GM19438 (cell line): ENCODE measurements around the gene UNC80.
A peak's percentile ranks its signal among the peaks of the same experiment; 100 is the strongest.

Experiments used
- ATAC-seq: cut with Tn5 transposase; IDR thresholded peaks from one replicate; pipeline ENCODE4 v1.9.1; 2021; ENCODE audit warnings: low read depth; ENCODE audit not compliant: unreplicated experiment

The UNC80 gene

DNA sequence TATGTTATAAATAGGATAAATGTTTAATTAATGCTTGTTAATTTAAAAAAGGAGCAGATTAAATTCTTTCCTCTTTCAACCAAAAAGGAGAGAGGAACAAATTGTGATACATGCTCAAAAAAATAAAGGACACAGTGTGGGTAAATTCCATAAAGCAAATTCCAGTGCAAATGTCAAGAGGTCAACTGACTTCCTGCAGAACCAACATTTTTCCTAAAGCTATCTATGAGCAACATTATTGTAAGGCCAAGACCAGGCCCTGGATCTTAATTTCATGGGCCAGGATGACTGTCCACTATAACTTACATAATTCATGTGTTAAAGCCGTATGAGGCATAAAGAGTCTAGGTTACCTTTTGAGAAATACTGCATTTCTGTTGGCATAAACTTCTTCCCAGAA, 136.9 kb downstream of the UNC80 start:
- no peak for ATAC-seq

DNA sequence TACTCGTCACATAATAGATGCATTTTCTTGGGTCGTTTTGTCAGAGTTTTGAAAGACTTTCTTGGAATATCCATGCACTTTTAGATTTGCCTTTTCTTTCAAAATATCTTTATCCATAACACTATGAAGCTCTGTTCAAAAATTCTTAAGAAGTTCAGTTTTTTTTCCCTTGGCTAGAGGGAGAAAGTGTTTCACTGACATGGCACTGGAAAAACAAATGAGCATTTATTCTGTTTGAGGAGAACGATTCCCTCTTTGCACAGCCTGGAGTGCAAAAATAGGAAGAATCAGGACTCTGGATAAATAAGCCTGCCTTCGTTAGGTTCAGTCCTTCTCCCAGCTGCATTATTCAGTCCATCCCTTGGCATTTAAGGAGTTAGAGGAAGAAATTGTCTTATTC, 139.9 kb downstream of the UNC80 start:
- no peak for ATAC-seq

- no peak for ATAC-seq
Observed at GRCh38 chr2:209913786-209914345, 142.2 kb downstream of the UNC80 start.

DNA sequence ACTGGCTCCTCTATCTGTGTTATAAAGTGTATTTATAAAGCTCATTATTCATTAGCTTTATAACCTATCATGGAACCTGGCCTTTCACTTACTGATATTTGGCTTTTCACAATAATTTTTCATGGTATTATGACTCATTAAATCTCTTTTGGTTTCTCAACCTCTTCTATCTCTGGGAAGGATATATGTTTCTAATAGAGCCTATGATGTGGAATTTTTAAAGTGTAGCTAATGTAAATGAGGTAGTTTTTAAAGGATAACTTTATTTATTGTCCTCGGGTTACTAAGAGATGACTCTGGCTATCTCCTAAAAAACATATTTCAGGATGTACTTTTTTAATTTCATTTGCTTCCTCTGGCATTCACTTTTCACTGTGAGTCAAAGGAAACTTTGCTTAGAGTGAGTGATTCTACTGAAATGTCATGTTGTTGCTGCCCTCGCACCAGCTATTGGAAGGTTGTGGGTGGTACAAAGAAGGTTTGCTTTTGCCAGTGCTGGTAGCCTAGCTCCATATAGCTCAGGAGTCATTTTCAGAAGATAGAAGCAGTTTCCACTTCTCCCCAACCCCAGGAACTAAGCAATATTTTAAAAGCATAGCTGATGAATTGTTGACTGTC, 145.6 kb downstream of the UNC80 start:
- ATAC-seq, result no peak

DNA sequence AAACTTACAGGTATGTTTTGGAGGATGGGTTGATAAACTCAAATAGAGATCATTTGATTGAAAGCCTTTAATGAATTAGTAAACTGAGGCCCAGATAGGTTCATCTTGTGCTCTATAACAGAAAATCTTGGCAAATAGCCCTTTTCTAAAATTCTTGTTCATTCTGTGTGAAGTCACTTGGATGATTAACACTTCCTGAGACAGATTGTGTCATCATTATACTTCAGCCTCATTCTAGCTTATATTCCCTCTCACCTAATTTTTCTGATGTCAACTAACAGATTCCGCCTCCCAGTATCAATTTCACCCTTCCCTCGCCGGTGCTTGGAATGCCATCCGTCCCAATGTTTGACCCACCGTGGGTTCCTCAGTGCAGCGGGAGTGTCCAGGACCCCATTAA, 146.6 kb downstream of the UNC80 start:
- no peak for ATAC-seq

DNA sequence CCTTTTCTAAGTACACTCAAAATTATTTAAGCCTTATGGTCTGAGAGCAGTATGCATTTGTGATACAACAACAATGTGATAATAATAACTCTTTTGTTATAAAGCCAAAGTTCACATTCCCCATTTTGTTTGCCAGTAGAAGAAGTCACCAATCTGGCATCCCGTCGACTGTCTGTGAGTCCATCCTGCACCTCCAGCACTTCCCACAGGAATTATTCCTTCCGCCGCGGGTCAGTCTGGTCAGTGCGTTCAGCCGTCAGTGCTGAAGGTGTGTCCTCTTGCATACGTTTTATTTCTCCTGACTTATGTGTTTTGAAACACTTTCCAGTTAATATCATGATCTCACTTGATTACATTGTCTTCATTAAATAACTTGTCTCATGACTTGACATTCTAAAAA, 150.5 kb downstream of the UNC80 start:
- no peak for ATAC-seq

DNA sequence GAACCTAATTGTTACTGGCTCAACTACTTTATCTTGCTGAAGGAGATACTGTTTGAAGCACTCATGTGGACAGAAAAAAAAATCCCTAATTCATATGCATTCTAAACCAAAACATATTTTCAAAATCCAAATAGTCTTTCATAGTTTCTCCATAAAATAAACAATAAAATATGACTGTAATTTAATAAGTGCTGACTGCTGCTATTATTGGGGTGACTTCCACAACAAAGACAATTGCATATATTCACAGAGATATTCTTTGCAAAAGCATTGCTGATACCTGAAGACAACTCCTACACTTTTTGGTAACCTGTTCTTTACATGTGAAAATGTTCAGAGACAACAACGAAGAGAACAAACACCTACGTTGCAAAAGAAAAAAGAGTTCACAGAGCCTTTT, 157.7 kb downstream of the UNC80 start:
- no peak for ATAC-seq

- no peak for ATAC-seq
Observed at GRCh38 chr2:209933499-209934483, 162.2 kb downstream of the UNC80 start.

DNA sequence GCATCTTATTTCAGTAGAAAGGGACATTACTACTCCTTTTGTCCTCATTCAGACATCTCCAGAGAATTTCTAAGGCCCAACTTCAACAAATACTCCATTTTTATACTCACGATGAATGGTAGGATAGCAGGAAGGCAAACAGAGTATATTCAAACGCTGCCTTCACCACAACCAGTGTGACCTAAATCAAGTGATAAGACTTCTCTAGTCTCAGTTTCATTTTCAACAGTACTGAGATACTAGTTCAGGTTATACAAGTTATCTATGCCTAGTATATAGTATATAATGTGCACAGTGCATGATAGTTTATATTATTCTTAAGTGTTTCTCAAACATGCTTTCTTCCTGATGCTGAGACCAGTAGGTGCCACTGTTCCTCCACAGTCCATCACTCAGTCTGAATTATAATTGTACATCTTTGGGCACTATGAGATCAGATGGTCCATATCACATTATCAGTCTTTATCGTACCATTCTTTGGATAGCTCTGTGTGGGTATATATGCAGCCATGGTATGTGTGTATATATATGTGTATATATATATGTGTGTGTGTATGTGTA, 164.6 kb downstream of the UNC80 start:
- ATAC-seq, result no peak

DNA sequence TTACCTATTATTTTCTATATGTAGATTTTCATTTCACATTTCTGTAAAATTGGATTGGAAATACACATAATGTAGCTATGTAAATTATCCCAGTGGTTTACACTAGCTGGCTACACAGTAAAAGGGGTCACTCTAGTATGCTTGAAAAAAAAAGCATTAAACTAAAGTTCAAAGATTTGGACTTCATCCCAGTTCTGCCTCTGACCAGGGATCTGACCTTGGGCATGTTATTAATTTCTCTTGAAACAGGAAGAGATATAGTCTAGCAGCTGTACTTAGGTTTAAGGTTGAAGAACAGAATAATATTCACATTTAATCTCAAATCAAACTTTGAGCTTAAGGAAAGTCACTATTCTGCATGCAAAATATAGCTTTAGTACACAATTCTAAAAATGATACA, 166.3 kb downstream of the UNC80 start:
- ATAC-seq, result no peak

- no peak for ATAC-seq
Observed at GRCh38 chr2:209938906-209939305, 167.3 kb downstream of the UNC80 start.

DNA sequence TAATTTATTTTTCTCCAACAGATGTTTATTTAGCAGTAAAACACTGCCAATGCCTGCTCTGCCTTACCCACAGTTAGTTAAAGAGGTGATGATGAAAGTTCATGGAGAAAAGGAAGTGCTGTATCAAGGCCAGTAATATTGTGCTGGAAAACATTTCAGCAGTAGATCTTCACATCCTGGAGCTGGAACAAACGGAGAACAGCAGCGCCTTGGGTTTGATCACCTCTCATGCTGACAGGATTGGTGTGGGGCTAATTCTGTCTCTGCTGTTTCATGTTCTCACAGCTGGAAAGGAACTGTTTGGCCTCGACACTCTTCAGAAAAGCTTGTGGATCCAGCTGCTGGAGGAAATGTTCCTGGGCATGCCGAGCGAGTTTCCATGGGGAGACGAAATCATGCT, 169.3 kb downstream of the UNC80 start:
- ATAC-seq, result no peak

DNA sequence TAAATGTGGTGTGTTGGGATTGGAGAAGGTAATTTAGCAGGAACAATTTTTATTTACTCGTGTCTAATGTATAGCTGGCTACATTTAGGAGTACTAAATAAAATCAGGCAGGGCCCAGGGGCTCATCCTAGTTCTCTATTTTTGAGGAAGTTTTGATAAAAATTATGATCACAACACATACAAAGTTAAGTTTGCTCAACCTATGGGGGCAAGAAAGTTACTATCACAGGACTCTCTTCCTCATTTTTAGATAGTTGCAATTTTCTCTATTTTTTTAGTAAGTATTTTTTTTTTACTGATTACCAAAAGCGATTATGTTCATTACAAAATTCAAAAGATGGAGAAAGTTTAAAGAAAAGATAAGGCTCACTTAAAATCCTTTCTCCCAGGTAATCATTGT, 170.8 kb downstream of the UNC80 start:
- no peak for ATAC-seq

GRCh38 chr2:209942936-209943605, 171.4 kb downstream of the UNC80 start:
- ATAC-seq, result no peak

GRCh38 chr2:209943776-209944175, 172.1 kb downstream of the UNC80 start:
- no peak for ATAC-seq

DNA sequence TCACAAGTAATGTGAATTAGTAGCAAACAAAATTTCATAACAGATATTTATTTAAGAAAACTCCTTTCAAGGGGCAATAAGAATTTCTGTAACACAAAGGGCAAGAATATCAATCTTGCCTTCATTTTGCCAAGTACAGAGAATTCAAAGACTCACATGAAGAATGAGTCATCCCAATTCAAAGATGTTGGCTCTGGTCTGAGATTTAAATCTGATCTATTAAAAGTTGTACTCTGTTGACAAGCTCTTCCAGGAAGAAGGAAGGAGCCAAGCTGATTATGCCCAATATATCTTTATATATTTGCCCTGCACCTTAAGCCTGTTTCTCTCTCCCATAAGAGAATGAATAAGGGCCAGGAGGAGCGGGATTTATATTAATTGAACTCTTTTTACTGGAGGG, 174.9 kb downstream of the UNC80 start:
- ATAC-seq, result no peak

DNA sequence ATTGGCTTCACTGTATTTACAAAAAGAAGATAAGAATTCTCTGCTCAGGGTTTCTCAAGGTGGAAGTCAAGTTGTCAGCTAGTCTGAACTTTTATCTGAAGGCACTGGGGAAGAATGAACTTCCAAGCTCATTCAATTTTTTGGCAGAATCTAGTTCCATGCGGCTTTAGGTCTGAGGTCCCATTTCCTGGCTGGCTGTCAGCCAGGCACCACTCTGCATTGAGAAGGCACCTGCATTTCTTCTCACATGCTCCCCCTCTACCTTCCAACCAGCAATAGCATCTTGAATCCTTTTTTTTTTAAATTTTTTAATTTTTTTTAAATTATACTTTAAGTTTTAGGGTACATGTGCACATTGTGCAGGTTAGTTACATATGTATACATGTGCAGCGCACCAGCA, 184.6 kb downstream of the UNC80 start:
- ATAC-seq, result no peak

DNA sequence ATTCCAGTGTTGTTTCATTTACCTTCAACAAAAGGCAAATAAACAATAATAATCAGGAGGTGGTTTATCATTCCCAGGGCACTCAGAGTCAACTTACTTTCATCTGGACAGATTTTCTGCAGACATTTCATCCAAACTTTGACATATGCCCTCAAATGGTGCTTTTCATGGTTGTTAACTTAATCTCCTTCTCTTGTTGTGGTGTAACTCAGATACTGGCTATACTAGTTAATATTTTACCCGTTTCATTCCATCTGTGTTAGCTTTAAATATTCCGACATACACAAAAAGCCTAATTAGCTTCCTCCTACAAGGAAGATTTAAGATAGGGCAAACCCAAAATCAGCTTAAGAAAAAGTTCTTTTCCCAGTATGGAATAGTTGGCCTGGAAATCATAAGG, 186.4 kb downstream of the UNC80 start:
- no peak for ATAC-seq

GRCh38 chr2:209960045-209960444, 188.4 kb downstream of the UNC80 start:
- no peak for ATAC-seq

GRCh38 chr2:209960676-209961630, 189.3 kb downstream of the UNC80 start:
- ATAC-seq, result peak; percentile 98
